Panc1 (cell line): ENCODE measurements around the gene POLR2C.

Source experiments
- POLR2AphosphoS5 ChIP-seq: IDR thresholded peaks from 2 replicates; pipeline ENCODE4 v1.6.1; 2012; ENCODE audit warnings: mild to moderate bottlenecking, low read depth, low read length, moderate library complexity
- SIN3A ChIP-seq: IDR thresholded peaks from 2 replicates; pipeline ENCODE4 v1.6.1; 2012; ENCODE audit warnings: low read depth, mild to moderate bottlenecking, low read length, moderate library complexity, borderline replicate concordance; ENCODE audit not compliant: insufficient read depth
- TCF7L2 ChIP-seq: IDR thresholded peaks from 2 replicates; pipeline ENCODE4 v1.6.1; 2011; ENCODE audit warnings: mild to moderate bottlenecking, low read depth, low read length, inconsistent platforms
- TF ChIP-seq, protein P1 (sequence below): fragments of 450-650 bp; IDR thresholded peaks from 2 replicates; pipeline ENCODE4 v1.5.1; 2017; ENCODE audit warnings: mild to moderate bottlenecking
- TF ChIP-seq, protein P2 (sequence below), 2 experiments: IDR thresholded peaks; 2 replicates each; pipeline ENCODE4 v1.6.1; 2011 to 2012; ENCODE audit warnings: low read depth in 2 of 2, control low read depth in 1 of 2, low read length in 1 of 2, mild to moderate bottlenecking in 1 of 2, moderate library complexity in 1 of 2; ENCODE audit not compliant: insufficient read depth in 1 of 2

DNA sequence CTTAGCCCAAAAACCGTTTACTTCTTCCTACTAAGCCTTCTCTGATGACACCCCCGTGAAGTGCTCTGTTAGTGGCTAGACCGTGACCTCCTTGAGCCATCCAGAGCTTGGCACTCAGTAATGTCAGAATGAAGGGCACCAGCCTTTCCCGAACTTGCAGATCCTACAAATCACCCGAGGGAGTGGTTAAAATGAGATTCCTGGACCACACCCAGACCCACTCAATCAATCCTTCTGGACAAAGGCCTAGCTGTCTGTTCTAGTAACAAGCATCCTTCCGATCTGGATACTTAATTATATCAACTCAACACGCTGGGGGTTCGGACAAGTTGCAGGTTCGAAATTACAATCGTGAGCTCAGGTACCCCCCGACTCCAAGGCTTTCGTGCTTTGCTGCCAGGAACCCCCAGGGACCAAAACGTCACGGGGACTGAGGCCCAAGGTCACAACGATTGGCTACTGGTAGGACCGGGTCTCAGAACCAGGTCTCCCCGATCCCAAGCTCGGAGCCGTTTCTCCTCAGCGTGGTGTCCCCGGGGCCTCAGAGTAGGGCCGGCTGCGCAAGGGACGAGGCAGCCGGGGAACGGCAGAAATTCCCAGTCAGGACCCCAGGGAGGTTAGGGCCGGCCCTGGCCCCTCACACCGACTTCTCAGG is 15.8 kb upstream of the POLR2C start:
- TF ChIP-seq, protein P1, sequence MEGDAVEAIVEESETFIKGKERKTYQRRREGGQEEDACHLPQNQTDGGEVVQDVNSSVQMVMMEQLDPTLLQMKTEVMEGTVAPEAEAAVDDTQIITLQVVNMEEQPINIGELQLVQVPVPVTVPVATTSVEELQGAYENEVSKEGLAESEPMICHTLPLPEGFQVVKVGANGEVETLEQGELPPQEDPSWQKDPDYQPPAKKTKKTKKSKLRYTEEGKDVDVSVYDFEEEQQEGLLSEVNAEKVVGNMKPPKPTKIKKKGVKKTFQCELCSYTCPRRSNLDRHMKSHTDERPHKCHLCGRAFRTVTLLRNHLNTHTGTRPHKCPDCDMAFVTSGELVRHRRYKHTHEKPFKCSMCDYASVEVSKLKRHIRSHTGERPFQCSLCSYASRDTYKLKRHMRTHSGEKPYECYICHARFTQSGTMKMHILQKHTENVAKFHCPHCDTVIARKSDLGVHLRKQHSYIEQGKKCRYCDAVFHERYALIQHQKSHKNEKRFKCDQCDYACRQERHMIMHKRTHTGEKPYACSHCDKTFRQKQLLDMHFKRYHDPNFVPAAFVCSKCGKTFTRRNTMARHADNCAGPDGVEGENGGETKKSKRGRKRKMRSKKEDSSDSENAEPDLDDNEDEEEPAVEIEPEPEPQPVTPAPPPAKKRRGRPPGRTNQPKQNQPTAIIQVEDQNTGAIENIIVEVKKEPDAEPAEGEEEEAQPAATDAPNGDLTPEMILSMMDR, result no peak
- no peak for TF ChIP-seq POLR2AphosphoS5
- TF ChIP-seq, protein P2, sequence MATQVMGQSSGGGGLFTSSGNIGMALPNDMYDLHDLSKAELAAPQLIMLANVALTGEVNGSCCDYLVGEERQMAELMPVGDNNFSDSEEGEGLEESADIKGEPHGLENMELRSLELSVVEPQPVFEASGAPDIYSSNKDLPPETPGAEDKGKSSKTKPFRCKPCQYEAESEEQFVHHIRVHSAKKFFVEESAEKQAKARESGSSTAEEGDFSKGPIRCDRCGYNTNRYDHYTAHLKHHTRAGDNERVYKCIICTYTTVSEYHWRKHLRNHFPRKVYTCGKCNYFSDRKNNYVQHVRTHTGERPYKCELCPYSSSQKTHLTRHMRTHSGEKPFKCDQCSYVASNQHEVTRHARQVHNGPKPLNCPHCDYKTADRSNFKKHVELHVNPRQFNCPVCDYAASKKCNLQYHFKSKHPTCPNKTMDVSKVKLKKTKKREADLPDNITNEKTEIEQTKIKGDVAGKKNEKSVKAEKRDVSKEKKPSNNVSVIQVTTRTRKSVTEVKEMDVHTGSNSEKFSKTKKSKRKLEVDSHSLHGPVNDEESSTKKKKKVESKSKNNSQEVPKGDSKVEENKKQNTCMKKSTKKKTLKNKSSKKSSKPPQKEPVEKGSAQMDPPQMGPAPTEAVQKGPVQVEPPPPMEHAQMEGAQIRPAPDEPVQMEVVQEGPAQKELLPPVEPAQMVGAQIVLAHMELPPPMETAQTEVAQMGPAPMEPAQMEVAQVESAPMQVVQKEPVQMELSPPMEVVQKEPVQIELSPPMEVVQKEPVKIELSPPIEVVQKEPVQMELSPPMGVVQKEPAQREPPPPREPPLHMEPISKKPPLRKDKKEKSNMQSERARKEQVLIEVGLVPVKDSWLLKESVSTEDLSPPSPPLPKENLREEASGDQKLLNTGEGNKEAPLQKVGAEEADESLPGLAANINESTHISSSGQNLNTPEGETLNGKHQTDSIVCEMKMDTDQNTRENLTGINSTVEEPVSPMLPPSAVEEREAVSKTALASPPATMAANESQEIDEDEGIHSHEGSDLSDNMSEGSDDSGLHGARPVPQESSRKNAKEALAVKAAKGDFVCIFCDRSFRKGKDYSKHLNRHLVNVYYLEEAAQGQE (IDR thresholded peaks at IDR 0.05; ENCODE audit: insufficient read depth in 1 of 2, low read depth in 2 of 2, low read length in 1 of 2), result no peak
- no peak for TF ChIP-seq TCF7L2
- TF ChIP-seq SIN3A, result no peak
